Gastrocnemius medialis (tissue), 4 donors: Measurements from ENCODE around the gene LTA.

Experiments
- POLR2A ChIP-seq, 2 donors: fragments of 450-650 bp; IDR thresholded peaks; one replicate each; pipeline ENCODE4 v1.6.1; 2017; ENCODE audit warnings: antibody characterized with exemption in 2 of 2, mild to moderate bottlenecking in 2 of 2, moderate library complexity in 2 of 2
- TF ChIP-seq, protein P1 (sequence below), 5 experiments: fragments of 450-650 bp in 3 of 5; fragments of 200-600 bp in 2 of 5; sonication (generic) in 2 of 5; IDR thresholded peaks in 4 of 5; conservative IDR thresholded peaks in 1 of 5; 1 replicate in 4 of 5; 2 replicates in 1 of 5; pipeline ENCODE4 v1.5.1; 2016 to 2019; ENCODE audit warnings: antibody characterized with exemption in 5 of 5, mild to moderate bottlenecking in 3 of 5, moderate library complexity in 3 of 5

DNA sequence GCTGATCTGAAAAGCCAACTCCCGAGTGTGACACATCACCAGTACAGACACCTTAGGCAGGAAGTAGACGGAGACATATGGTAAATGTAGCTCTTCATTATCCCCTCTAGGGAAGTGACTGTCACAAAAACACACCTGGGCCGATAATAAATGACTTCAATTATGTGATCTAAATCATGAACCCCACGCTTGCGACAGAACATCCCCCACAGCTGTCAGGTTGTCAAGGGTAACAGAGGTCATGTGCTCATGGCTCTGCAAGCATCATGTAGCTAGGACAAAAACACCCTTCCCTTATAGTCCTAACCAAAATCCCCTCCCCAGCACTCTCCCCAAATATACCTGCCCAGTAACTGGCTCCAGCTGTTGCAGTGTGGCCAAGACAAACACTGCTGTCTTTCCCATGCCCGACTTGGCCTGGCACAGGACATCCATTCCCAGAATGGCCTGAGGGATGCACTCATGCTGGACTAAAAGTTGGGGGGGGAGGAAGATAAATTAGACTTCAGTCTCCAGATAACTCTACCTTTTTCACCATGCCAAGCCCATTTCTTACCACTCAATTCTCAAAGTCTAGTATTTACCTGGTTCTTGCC lies 33.2 kb upstream of the LTA start:
- TF ChIP-seq, protein P1, sequence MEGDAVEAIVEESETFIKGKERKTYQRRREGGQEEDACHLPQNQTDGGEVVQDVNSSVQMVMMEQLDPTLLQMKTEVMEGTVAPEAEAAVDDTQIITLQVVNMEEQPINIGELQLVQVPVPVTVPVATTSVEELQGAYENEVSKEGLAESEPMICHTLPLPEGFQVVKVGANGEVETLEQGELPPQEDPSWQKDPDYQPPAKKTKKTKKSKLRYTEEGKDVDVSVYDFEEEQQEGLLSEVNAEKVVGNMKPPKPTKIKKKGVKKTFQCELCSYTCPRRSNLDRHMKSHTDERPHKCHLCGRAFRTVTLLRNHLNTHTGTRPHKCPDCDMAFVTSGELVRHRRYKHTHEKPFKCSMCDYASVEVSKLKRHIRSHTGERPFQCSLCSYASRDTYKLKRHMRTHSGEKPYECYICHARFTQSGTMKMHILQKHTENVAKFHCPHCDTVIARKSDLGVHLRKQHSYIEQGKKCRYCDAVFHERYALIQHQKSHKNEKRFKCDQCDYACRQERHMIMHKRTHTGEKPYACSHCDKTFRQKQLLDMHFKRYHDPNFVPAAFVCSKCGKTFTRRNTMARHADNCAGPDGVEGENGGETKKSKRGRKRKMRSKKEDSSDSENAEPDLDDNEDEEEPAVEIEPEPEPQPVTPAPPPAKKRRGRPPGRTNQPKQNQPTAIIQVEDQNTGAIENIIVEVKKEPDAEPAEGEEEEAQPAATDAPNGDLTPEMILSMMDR (IDR thresholded peaks at IDR 0.05 in 4 of 5, conservative IDR thresholded peaks at IDR 0.05 in 1 of 5): no peak
- TF ChIP-seq POLR2A (IDR thresholded peaks at IDR 0.05): no peak
